SJSA1 (cell line): Measurements from ENCODE around the gene SLC23A3. TPM values are rescaled to one million over a fixed set of nuclear protein-coding genes. Genes with fewer than 3 reads are reported as not detected.

Experiments
- DNase-seq, 2 experiments: peaks; one replicate each; pipeline ENCODE4 v3.0.0-alpha.2; 2015 to 2020; ENCODE audit warnings: low spot score in 2 of 2, low read depth in 1 of 2
- H3K27ac ChIP-seq: fragments of 250-450 bp; sonication (Bioruptor Pico); 2 replicates; pipeline ENCODE4 v1.5.1; 2020; ENCODE audit warnings: mild to moderate bottlenecking, moderate library complexity
- H3K27me3 ChIP-seq: fragments of 250-450 bp; sonication (Bioruptor Pico); replicated peaks from 2 replicates; pipeline ENCODE4 v1.5.1; 2020; ENCODE audit warnings: mild to moderate bottlenecking, moderate library complexity
- H3K36me3 ChIP-seq: fragments of 250-450 bp; sonication (Bioruptor Pico); 2 replicates; pipeline ENCODE4 v1.5.1; 2020; ENCODE audit warnings: mild to moderate bottlenecking
- H3K4me1 ChIP-seq: fragments of 250-450 bp; sonication (Bioruptor Pico); replicated peaks from 2 replicates; pipeline ENCODE4 v1.6.1; 2021; ENCODE audit warnings: mild to moderate bottlenecking
- H3K4me3 ChIP-seq: fragments of 250-450 bp; sonication (Bioruptor Pico); 2 replicates; pipeline ENCODE4 v1.5.1; 2020; ENCODE audit warnings: mild to moderate bottlenecking
- H3K9me3 ChIP-seq: fragments of 250-450 bp; sonication (Bioruptor Pico); replicated peaks from 2 replicates; pipeline ENCODE4 v1.5.1; 2020; ENCODE audit warnings: mild to moderate bottlenecking
- total RNA-seq: library from RNA; depleted of rRNA; stranded (reverse); fragments of >200 nt; shearing (Covaris generic); gene quantifications from 2 replicates; pipeline ENCODE4 v1.2.3, GENCODE V29; 2014

Gene SLC23A3
- total RNA-seq, 1 experiment from 2014 or later: not detected

GRCh38 chr2:219197388-219197787, 27.6 kb upstream of the SLC23A3 start:
- Histone ChIP-seq H3K4me3 (no peak overlapping the region), H3K36me3 (no peaks in the 10 kb centered on the region), H3K27ac (no peak overlapping the region), H3K4me1 (no peaks in the 10 kb centered on the region), H3K27me3 (peaks cover 4% of the 10 kb centered on the region), H3K9me3 (no peaks in the 10 kb centered on the region)
- no peak for DNase-seq

GRCh38 chr2:219186754-219187456, 17.1 kb upstream of the SLC23A3 start:
- Histone ChIP-seq H3K4me1 (no peaks in the 10 kb centered on the region), H3K36me3 (peaks cover 23% of the 10 kb centered on the region), H3K27me3 (0 out of 2 replicates have a peak, but pooled peaks cover 3% of the 10 kb centered on the region), H3K27ac (no peak overlapping the region), H3K9me3 (no peaks in the 10 kb centered on the region), H3K4me3 (no peak overlapping the region)
- no peak for DNase-seq

GRCh38 chr2:219184121-219184520, 14.3 kb upstream of the SLC23A3 start:
- peaks cover 50% of the 10 kb centered on the region for H3K36me3 ChIP-seq
- no peak overlapping the region for H3K4me3 ChIP-seq
- H3K27me3 ChIP-seq: 0 out of 2 replicates have a peak, but pooled peaks cover under 1% of the 10 kb centered on the region
- no peak overlapping the region for H3K27ac ChIP-seq
- no peak for DNase-seq
- peaks cover 3% of the 10 kb centered on the region for H3K4me1 ChIP-seq
- H3K9me3 ChIP-seq: no peaks in the 10 kb centered on the region

- Histone ChIP-seq H3K36me3 (peaks cover 50% of the 10 kb centered on the region), H3K27me3 (no peaks in the 10 kb centered on the region), H3K9me3 (no peaks in the 10 kb centered on the region), H3K4me1 (peaks cover 8% of the 10 kb centered on the region), H3K27ac (no peak overlapping the region), H3K4me3 (no peak overlapping the region)
- DNase-seq: no peak
Observed at GRCh38 chr2:219183151-219183772, 13.4 kb upstream of the SLC23A3 start.

GRCh38 chr2:219182331-219183150, 12.7 kb upstream of the SLC23A3 start:
- H3K27me3 ChIP-seq: no peaks in the 10 kb centered on the region
- no peak for DNase-seq

GRCh38 chr2:219181531-219181930, 11.7 kb upstream of the SLC23A3 start:
- Histone ChIP-seq H3K4me3 (no peak overlapping the region), H3K27ac (no peak overlapping the region), H3K27me3 (no peaks in the 10 kb centered on the region), H3K4me1 (peaks cover 8% of the 10 kb centered on the region), H3K36me3 (peaks cover 54% of the 10 kb centered on the region), H3K9me3 (no peaks in the 10 kb centered on the region)
- no peak for DNase-seq

More at GRCh38 chr2:219182331-219183150, 12.7 kb upstream of the SLC23A3 start:
- Histone ChIP-seq H3K27ac (no peak overlapping the region), H3K9me3 (no peaks in the 10 kb centered on the region), H3K4me3 (no peak overlapping the region), H3K4me1 (peaks cover 8% of the 10 kb centered on the region), H3K36me3 (peaks cover 50% of the 10 kb centered on the region)

GRCh38 chr2:219180961-219181360, 11.1 kb upstream of the SLC23A3 start:
- Histone ChIP-seq H3K9me3 (no peaks in the 10 kb centered on the region), H3K4me3 (no peak overlapping the region), H3K27me3 (no peaks in the 10 kb centered on the region), H3K27ac (no peak overlapping the region), H3K36me3 (peaks cover 55% of the 10 kb centered on the region), H3K4me1 (peaks cover 13% of the 10 kb centered on the region)
- no peak for DNase-seq

- Histone ChIP-seq H3K36me3 (peaks cover 59% of the 10 kb centered on the region), H3K27ac (no peak overlapping the region), H3K27me3 (no peaks in the 10 kb centered on the region), H3K4me3 (no peak overlapping the region), H3K4me1 (peaks cover 17% of the 10 kb centered on the region), H3K9me3 (no peaks in the 10 kb centered on the region)
- DNase-seq: no peak
Observed at GRCh38 chr2:219179601-219180465, 10.0 kb upstream of the SLC23A3 start.

- peak overlapping the region; percentile 73 for H3K4me3 ChIP-seq
- peaks cover 17% of the 10 kb centered on the region for H3K4me1 ChIP-seq
- H3K27me3 ChIP-seq: no peaks in the 10 kb centered on the region
- DNase-seq: peak; percentile 29 to 60
- no peaks in the 10 kb centered on the region for H3K9me3 ChIP-seq
- H3K36me3 ChIP-seq: peaks cover 63% of the 10 kb centered on the region
- H3K27ac ChIP-seq: peak overlapping the region; percentile 87
Observed at GRCh38 chr2:219178377-219179175, 8.7 kb upstream of the SLC23A3 start.

GRCh38 chr2:219177552-219178376, 7.9 kb upstream of the SLC23A3 start, which contains the start of gene RETREG2:
Gene RETREG2 (plus strand): TSS chr2:219178275. CDS start chr2:219178353, 78 bp downstream.
- H3K4me3 ChIP-seq: peak within 1 kb of the TSS; percentile 73
- H3K27ac ChIP-seq: peak within 1 kb of the TSS; percentile 87
- peaks cover 55% of the 10 kb centered on the region for H3K36me3 ChIP-seq
- no peaks in the 10 kb centered on the region for H3K9me3 ChIP-seq
- peak; percentile 82 to 98 for DNase-seq
- H3K27me3 ChIP-seq: no peaks in the 10 kb centered on the region
- peaks cover 17% of the 10 kb centered on the region for H3K4me1 ChIP-seq

- H3K4me3 ChIP-seq: peak within 1 kb of the TSS; percentile 73
- no peaks in the 10 kb centered on the region for H3K27me3 ChIP-seq
- H3K4me1 ChIP-seq: peaks cover 17% of the 10 kb centered on the region
- DNase-seq: peak; percentile 79 to 87
- peaks cover 50% of the 10 kb centered on the region for H3K36me3 ChIP-seq
- peak within 1 kb of the TSS; percentile 87 for H3K27ac ChIP-seq
- H3K9me3 ChIP-seq: no peaks in the 10 kb centered on the region
Observed at GRCh38 chr2:219176818-219177551, 7.2 kb upstream of the SLC23A3 start, which contains the start of gene CNPPD1. Gene CNPPD1 (minus strand): TSS chr2:219176925. CDS start chr2:219176828, 97 bp downstream.
